Measurements from ENCODE around the gene ADSS1.

Gene ADSS1

DNA sequence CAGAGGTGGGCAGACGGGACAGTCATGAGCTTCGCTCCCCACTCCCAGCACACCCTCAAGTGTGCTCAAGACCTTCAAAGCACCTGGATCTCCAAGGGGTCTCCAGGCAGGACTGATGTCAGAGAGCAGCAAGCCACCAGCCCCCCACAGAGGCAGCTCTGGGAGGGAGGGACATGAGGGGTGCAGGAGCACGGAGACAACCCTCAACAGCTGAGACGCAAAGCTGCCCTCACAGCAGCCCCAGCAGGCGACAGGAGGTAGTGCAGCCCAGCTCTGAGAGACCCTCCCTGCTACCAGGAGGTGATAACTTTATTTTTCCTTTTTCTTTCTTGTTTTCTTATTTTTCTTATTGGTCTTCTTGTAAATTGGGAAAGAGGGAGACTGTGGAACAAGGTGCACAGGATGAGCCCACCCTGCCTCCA, 46.8 kb downstream of the ADSS1 start:
- peak; percentile 60 for DNase-seq

DNA sequence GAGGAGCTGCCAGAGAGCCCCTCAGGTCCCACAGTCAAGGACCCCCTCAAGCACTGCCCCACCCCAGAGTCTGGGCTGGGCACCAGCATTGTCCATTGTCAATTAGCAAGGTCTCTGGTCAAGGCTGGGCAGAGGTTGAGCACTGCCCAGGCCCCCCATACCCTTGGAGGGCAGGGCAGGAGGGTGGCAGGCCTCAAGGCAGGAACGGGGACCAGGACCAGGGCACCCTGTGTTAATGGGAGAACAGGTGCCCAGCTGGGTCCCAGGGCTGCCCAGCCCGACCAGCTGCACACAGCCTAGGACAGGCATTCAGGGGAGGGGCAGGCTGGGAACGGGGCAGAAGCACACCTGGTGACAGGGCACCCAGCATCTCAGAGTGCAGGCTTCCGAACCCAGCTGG, 47.3 kb downstream of the ADSS1 start:
- DNase-seq, result no peak

DNA sequence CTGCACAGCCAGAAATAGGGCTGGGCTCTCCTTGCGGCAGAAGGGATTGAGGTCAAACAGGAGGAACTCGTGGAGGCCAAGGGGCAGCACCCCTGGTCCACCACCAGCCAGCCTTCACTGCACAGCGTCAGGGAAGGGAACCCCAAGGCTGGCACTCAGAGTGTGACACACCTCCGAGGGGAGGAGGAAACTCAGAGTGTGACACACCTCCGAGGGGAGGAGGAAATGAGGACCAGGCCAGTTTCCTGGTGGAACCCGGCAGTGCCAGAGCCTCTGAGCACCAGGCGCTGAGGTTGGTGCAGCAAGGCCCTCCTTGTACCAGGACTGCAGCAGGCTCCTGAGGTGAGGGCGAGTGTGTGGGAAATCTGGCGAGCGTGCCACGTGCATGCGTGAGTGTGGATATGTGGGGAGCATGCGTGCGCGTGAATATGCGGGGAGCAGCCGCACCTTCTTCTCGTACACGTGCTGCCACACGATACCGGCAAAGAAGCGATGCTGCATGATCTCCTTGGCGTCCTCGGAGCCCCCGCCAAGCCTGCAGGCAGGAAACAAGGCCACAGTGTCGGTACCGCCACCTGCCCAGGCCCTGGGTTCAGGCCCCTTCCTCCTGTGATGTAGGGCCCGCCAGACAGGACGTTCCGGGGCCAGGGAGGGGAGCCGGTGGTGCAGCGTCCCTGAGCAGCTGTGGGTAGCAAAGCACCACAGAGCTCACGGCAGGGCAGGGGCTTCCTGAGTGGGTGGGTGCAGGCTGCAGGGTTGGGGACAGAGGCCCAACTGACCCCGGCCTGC, 48.1 kb downstream of the ADSS1 start:
- no peak for DNase-seq

- no peak for DNase-seq
Observed at GRCh38 chr14:104772707-104773504, 48.9 kb downstream of the ADSS1 start.

DNA sequence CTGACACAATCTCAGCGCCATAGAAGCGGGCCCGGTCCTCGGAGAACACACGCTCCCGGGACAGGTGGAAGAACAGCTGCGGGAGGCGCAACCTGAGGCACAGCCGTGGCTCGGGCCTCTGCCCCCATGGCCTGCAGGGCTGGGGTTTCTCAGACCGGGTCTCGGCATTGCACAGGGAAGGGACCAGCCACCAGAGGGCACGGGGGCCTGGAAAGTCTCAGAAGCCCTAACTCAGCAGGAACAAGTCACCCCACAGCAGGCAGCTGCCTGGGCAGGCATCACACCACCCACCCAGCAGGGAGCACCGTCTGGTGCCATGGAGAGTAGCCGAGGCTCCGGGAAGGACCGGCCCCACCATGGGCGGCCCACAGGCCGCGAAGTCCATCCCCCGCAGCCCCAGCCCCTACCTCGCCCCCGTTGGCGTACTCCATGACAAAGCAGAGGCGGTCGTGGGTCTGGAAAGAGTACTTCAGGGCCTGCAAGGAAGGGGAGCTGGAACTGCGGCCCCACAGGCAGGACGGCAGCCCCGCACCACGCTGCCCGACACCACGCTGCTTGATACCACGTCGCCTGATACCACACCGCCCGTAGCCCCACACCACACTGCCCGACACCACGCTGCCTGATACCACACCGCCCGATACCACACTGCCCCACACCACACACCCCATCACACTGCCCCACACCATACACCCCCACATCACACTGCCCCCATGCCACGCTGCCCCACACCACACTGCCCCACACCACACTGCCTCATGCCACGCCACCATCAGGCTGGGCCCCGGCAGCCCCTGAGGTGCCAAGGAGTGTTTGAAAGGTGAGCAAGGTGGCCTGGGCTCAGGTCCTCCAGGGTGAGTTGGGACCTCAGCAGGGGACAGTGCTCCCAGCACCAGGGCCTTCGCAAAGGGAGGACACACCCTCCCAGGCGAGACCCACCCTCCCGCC, 49.8 kb downstream of the ADSS1 start:
- no peak for DNase-seq

GRCh38 chr14:104774453-104775072, 50.5 kb downstream of the ADSS1 start:
- DNase-seq, result no peak

DNA sequence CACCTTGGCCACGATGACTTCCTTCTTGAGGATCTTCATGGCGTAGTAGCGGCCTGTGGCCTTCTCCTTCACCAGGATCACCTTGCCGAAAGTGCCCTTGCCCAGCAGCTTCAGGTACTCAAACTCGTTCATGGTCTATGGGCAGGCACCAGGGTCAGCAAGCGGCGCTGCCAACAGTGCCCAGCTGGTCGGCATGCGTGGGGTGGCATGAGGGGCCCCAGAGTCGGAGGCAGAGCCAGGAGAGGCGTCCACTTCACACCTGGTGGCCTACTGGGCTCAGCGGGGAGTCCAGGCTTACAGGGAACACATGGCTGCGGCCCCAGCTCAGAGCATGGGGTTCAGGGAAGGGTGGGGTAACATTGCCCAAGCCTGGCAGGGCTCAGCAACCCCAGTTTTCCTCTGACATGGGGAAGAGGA, 51.1 kb downstream of the ADSS1 start:
- DNase-seq, result no peak

GRCh38 chr14:104776481-104776880, 52.5 kb downstream of the ADSS1 start:
- no peak for DNase-seq

DNA sequence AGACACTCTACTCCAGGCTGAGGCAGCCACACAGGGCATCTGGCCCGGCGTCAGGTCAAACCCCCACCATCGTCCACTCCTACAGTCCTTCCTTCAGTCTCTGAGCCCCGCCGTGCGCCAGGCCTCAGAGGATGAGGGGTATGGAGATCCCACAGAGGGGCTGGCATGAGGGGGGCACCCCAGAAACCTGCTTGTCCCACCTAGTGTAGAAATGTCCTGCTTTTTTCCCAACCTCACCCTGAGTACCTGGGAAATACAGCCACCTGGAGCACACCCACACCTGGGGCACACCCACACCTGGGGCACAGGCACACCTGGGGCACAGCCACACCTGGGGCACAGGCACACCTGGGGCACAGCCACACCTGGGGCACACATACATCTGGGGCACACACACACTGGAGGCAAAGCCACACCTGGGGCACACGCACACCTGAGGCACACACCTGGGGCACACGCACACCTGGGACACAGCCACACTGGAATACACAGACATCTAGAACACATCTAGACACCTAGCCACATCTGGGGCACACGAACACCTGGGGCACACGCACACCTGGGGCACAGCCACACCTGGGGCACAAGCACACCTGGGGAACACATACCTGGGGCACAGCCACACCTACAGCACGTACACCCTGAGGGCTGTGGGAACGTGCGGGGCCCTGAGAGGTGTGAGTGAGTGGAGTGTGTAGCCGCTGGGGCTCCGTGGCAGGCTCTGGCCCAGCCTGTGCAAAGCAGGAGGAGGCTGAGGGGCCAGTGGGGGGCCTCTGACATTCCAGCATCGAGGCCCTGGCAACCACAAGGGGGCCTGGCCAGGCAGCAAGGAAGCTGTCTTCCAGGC, 53.2 kb downstream of the ADSS1 start:
- DNase-seq, result no peak

- no peak for DNase-seq
Observed at GRCh38 chr14:104777808-104778249, 53.8 kb downstream of the ADSS1 start.

DNA sequence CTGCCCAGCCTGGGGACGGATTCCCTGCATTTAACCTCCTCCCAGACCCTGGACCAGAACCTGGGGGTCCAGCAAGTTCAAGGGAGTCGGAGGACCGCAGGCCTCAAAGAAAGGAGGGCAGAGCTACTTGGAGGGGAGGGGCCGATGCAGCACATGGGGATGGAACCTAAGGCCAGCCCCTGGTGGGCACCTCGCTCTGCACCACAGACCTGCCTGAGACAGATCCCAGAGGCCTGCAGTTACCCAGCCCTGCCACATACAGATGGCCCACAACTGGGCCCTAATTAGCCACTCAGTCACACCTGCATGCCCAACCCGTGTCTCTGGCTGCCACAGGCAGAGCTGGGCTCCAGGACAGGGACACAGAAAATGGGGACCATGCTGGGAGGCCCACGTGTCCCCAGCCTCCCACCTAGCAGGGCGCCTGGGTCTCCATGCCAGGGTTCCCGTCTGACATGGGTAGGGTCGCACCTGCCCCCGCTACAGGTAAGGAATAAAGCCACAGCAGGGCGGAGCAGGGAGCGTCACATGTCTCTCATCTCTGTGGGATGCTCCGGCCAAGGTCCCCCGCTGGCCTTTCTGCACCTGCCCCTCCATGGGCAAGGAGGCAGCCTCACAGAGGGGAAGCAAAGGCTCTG, 54.8 kb downstream of the ADSS1 start:
- DNase-seq, result no peak

GRCh38 chr14:104779776-104780512, 55.9 kb downstream of the ADSS1 start:
- DNase-seq, result no peak

DNA sequence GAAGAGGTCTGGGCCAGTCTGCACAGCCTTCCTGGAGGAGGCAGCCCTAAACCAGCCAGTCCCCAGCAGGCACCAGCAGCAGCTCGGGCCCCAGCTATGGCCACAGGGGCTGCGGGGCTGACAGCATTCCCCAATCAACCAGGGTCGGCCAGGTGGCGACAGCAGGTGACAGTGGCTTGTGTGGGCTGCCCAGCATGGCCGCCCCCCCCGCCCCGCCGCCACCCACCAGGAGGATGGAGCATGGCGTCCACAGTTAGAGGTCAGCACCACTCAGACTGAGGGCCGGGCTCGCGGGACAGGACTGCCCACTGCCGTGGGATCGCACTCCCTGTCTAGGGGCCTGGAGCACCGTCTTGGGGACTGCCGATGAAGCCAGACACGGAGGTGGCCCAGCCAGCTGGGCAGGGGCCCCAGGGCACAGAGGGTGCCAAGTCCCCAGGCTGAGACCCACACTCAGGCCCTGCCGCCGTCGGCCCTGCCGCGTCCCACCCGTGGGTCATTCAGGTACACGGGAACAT, 56.5 kb downstream of the ADSS1 start:
- DNase-seq, result no peak

DNA sequence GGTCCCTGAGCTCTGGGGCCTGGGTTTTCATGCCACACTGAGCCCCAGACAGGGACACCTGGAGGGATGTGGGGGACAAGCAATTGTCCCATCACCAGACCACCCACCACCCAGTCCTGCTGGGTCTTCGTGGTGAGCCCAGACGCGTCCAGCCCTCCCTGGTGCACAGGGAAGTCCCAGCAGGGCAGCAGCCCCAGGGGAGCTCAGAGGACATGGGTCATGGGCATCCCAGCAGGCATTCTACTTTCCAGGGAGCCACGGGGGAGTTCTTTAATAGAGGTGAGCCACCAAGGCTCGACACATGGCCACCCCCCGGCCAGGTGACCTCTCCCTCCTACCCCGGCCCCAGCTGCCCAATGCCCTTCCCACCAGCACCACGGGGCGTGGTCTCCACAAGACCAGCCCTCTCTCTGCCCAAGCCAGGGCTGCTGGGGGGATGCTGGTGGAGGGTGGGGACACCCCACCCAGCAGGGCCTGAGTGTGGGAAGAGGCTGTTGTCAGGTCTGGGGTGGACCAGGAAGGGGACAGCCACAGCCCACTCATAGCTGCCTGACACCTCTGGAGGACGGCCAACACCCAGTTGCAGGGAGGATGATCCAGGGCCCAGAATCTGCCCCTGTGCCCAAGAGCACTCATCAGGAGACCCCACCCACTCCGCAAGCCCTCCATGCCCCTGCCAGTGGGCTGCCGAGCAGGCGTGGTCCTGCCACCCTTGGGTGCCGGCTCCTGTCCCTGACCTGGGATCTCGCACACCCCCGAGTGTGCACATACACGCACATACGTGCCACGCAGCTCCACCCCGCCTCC, 57.4 kb downstream of the ADSS1 start:
- no peak for DNase-seq

DNA sequence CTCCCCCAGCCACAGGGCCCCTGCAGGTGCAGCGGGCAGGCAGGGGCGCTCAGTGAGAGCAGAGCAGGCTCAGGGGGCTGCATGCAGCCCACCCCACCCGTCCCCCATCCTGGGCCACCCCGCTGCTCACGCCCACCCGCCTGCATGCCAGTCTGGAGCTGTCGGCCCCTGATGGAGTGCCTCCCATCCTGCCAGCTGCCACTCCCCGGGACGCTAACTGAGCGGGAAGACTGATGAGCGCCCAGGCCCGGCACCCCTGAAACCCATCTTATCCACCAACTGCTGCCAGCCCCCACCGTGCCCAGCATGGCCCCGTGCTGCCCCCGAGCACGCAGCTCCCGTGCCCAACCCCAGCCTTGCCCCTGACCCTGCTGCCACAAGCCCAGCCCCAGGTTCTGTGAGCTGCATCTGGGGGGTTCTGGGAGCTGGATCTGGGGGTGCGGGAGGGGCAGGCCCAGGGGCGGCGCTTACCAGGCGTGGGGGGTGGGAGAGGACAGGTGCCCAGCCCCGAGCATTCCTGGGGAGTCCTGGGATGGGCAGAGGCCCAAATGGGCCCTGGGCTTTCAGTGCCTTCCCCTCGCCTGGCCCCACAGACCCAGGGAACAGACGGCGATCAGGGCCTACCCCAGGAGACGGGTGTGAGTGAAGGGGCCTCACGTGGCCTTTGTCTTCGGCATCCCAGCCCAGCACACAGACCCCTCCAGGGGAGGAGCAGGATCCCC, 58.2 kb downstream of the ADSS1 start:
- no peak for DNase-seq

DNA sequence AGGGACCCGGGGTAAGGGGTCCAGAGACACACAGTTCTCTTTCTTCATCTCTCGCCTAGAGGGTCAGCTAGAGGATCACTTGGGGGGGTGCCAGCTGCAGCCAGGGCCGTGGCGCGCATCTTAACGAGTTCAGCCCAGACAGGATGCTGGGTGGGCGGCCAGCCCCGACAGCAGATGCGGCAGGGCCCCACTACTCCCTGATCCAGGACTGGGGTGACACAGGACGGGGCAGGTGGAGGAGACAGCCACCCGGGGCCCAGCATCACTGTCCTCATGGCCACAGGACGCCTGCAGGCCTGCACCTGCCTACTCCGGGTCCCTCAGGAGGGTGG, 58.7 kb downstream of the ADSS1 start:
- no peak for DNase-seq

- no peak for DNase-seq
Observed at GRCh38 chr14:104783484-104784217, 59.6 kb downstream of the ADSS1 start.

- DNase-seq, result no peak
Observed at GRCh38 chr14:104784218-104784568, 60.2 kb downstream of the ADSS1 start.
